GM21360 (cell line): ENCODE results near the gene CHST3.

Experiments
- ATAC-seq: cut with Tn5 transposase; IDR thresholded peaks from one replicate; pipeline ENCODE4 v1.9.1; 2021; ENCODE audit warnings: mild to moderate bottlenecking, moderate library complexity; ENCODE audit not compliant: unreplicated experiment

CHST3 gene

DNA sequence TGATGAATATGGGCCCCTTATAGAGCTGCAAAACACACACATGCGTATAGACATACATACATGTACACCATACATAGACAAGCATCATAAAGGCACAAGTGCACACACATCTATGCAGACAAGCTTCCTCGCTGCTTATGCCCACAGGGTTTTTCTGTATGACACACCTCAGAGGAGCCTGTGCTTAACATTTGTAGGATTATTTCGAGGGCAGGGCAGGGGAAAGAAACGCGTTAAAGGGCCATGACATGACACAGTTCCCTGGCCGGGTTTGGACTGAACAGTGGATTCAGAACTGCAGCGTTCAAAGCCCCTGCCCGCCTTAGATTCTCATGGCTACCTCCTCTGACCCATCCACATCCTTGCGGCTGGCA, 44.8 kb downstream of the CHST3 start:
- no peak for ATAC-seq

GRCh38 chr10:72009425-72010081, 45.4 kb downstream of the CHST3 start:
- no peak for ATAC-seq

- ATAC-seq = no peak
Measured at GRCh38 chr10:72010234-72010973, 46.2 kb downstream of the CHST3 start.

GRCh38 chr10:72011016-72011415, 46.8 kb downstream of the CHST3 start:
- ATAC-seq = no peak

DNA sequence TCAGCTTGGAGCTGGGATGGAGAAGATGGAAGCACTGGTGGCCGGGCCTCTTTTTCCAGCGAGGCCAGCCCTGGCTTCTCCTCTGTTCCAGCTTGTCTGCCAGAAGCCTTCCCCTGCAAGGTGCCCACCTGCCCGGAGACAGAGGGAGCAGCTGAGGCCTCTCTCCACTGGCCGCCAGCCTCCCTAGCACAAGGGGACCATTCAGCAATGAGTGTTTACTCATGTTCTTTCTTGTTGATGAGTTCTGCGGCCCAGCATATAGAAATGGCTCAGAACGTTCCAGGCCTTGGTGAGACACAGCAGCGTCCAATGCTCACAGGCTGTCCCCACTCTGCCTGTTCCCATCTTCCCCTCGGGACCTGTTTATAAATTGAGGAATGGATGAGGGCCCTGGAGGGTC, 47.3 kb downstream of the CHST3 start:
- no peak for ATAC-seq

- ATAC-seq = no peak
Measured at GRCh38 chr10:72011976-72012512, 47.8 kb downstream of the CHST3 start.

GRCh38 chr10:72012796-72013195, 48.6 kb downstream of the CHST3 start:
- ATAC-seq = no peak

GRCh38 chr10:72013202-72013945, 49.2 kb downstream of the CHST3 start:
- no peak for ATAC-seq

DNA sequence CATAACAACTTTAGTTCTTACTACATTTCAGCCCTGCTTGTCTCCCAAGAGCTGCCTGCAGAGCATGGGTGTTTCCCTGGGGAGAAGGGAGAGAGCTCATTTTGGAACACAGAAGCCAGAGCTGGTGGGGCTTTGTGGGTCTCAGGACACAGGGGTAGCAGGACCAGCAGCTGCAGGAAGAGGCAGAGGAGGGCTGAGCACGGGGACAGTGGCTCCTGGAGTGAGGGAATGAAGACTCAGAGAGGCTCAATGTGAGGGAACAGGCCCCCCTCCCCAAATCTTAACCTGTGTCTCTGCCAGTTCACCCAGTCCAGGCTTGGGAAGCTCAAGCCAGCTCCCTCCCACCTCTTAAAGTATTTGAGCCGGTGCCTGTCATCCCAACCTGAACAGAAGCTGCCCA, 50.0 kb downstream of the CHST3 start:
- no peak for ATAC-seq

- ATAC-seq = no peak
Measured at GRCh38 chr10:72014785-72015480, 50.7 kb downstream of the CHST3 start.

- no peak for ATAC-seq
Measured at GRCh38 chr10:72015841-72016240, 51.6 kb downstream of the CHST3 start.

DNA sequence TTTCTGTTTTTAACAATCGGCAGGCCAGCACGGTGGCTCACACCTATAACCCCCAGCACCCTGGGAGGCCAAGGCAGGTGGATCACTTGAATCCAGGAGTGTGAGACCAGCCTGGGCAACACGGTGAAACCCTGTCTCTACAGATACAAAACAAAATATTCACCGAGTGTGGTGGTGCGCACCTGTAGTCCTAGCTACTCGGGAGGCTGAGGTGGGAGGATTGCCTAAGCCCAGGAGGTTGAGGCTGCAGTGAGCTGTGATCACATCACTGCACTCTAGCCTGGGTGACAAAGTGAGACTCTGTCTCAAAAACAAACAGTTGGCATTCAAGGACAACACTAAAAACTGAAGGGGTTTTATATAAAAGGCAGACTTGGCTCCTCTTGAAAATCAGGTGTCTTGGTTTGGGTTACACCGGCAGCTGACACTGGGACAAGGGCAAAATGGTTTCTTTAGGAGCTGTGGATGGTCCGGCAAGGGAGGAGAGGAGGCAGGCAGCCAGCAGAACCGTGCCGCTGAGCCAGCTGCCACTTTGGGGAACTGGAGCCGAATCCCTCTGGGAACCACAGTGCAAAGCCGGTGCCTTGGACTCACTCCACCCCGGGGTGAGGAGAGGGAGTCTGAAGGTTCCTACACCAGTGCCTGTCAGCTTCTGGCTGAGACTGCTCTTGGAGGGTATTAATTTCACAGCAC, 52.6 kb downstream of the CHST3 start:
- ATAC-seq = no peak

DNA sequence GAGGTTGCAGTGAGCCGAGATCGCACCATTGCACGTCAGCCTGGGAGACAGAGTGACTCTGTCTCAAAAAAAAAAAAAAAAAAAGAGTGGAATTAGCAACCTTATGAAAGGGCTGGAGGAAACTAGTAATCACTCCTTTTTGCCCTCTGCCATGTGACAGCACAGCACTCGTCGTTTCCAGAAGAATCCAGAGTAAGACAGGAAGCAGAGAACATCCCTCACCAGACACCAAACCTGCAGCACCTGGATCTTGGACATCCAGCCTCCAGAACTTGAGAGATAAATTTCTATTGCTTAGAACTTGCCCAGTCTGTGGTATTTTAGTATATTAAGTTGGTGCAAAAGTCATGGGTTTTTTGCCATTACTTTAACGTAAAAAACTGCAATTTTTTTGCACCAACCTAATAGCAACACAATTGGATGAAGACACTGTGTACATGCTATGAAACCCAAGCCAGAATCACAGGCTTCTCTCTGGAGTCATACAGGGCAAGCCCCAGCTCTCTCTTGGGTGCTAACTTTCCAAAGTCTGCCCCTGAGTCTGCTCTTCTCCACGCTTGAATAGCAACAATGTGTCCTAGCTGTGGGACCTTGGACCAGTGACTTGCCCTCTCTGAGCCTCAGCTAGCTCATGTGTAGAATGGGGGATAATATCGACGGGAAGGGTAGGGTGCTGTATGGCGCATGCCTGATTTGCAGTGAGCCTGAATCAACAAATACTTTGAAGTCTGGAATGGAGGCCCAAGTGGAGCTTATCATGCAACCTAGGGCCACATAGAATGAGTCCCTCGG, 55.1 kb downstream of the CHST3 start:
- no peak for ATAC-seq

GRCh38 chr10:72020914-72021809, 57.0 kb downstream of the CHST3 start:
- ATAC-seq = no peak

- ATAC-seq = no peak
Measured at GRCh38 chr10:72022228-72022627, 58.0 kb downstream of the CHST3 start.

DNA sequence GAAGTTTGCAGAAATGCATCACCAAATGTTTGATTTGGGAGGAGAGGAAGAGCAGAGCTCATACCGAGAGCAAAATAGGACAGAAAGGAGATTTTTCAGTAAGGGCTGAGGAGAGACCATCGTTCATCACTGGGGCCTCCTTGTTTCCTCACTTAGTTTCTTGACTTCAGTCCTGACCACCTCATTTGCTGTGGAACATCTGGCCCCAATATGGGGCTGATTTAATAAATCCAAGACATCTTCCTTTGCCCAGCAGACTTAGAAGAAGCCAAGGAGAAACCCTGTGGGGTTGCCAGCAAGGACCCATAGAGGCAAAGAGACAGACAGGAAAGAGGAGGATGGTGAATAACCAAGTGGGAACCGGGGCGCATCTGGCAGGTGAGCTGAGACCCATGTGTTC, 60.4 kb downstream of the CHST3 start:
- no peak for ATAC-seq

DNA sequence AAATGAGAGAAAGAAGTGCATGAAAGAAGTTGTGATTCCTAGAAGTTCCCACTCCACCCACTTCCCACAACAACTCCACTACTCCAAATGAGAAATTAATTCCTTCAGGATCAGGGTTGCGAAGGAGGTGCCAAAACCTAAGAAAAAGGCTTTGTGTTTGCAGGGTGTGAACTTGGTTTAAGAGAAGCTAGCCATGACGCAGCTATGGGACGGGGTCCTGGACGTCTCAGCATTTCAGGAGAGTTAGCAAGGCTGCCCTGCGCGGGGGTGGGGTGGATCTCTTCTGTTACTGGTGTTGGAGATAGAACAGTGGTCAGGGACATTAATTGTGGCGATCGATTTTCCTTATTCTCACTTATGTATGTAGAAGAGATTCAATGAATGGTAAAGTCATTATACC, 61.2 kb downstream of the CHST3 start:
- ATAC-seq = no peak

DNA sequence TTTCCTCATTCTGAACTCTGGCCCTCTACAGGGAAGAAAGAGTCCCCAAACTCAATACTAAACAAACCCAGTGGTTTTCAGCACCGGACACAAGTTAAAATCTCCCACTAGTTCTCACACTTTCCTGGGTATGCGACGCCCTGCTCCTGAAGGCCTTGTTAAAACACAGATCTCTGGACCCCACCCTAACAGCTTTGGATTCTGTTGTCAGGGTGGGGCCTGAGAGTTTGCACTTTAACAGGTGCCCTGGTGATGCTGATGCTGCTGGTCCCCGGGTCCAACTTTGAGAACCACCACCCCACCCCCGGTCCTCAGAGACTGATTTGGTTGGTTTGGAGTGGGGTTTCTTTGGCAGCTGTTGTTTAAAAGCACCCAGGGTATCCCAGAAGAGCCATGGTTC, 61.6 kb downstream of the CHST3 start:
- no peak for ATAC-seq
